ENCODE data around the gene CD1C.

DNA sequence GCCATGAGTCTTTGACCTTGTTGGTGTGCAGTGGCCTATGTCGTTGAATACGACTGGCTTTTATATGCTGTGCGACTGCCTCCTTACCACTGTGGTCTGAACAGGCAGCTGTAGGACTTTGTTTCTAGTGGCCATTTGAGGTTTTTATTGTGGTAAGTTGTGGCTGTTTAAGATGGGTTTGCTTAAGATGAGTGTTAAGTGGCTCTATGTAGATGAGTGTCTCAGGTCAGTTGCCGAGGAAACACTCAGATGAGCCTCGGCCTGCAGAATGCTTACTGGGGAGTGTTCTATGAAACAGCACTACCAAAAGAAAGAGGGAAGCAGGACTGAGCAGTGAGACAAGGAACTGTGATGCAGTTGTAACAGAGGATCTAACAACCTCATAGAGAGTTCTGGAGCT lies 14.9 kb upstream of the CD1C start:
- TF ChIP-seq POLR2AphosphoS5 (IDR thresholded peaks at IDR 0.05) (no peak), CTCF (IDR thresholded peaks at IDR 0.05) (no peak)

Measured in transverse colon (tissue), 4 donors.